ENCODE data around the gene ARMC7.
"Not testable (repeated sequence)": the region's sequence is repeated elsewhere in the genome, so short reads cannot be mapped to it uniquely, and the experiment has no call there.

GRCh38 chr17:75164606-75165005 is 54.8 kb downstream of the ARMC7 start:
- not testable (repeated sequence) for TF ChIP-seq CTCF (conservative IDR thresholded peaks at IDR 0.05); EZH2 (IDR thresholded peaks at IDR 0.05; ENCODE audit: low read depth)
